Measurements from ENCODE around the gene SHISA5. TPM values are rescaled to one million over a fixed set of nuclear protein-coding genes. Genes with fewer than 3 reads are reported as not detected.
A peak's percentile ranks its signal among the peaks of the same experiment; 100 is the strongest.
"Not testable (repeated sequence)": the region's sequence is repeated elsewhere in the genome, so short reads cannot be mapped to it uniquely, and the experiment has no call there.

Gene SHISA5
- total RNA-seq (172 and 192 TPM in 2 replicates), polyA plus RNA-seq (369 TPM in 2 replicates)

- H3K79me2 ChIP-seq: peaks cover 13% of the 10 kb centered on the region
- H3K36me3 ChIP-seq (replicated peaks; ENCODE audit: insufficient read depth, low read depth): no peaks in the 10 kb centered on the region
- H4K20me1 ChIP-seq (ENCODE audit: insufficient read depth, poor library complexity, severe bottlenecking): no peaks in the 10 kb centered on the region
- H3K4me2 ChIP-seq: peak within 1 kb of the TSS; percentile 99
- no peaks in the 10 kb centered on the region for H3K9me2 ChIP-seq (replicated peaks; ENCODE audit: insufficient read depth)
- no peak for TF ChIP-seq EZH2phosphoT487 (IDR thresholded peaks at IDR 0.05; ENCODE audit: low read depth, severe bottlenecking, unreplicated experiment)
- TF ChIP-seq CTCF (IDR thresholded peaks at IDR 0.05; ENCODE audit: poor library complexity): no peak
- no peak for TF ChIP-seq EZH2 (IDR thresholded peaks at IDR 0.05; ENCODE audit: borderline replicate concordance)
- H2AFZ ChIP-seq: peak within 1 kb of the TSS; percentile 91
- H3K4me1 ChIP-seq (ENCODE audit: insufficient read depth): peaks cover 13% of the 10 kb centered on the region
- peak within 1 kb of the TSS; percentile 86 for H3K27ac ChIP-seq
- no peaks in the 10 kb centered on the region for H3K27me3 ChIP-seq
- H3K9me3 ChIP-seq (ENCODE audit: low read depth): no peaks in the 10 kb centered on the region
- DNase-seq (ENCODE audit: low spot score): peak; percentile 78
- H3K4me3 ChIP-seq: peak within 1 kb of the TSS; percentile 51
- WGBS (ENCODE audit: low lambda C conversion rate, missing lambda C conversion rate): 28% methylated on average over 22 of the region's 66 CpGs
Measured at GRCh38 chr3:48504051-48504946, at the start of gene SHISA5. TSS of gene SHISA5 (minus strand) at chr3:48504174. CDS start at chr3:48504094, 80 bp downstream.

GRCh38 chr3:48553361-48553760, 49.4 kb upstream of the SHISA5 start:
- H3K36me3 ChIP-seq (replicated peaks; ENCODE audit: insufficient read depth, low read depth): no peaks in the 10 kb centered on the region
- peaks cover 14% of the 10 kb centered on the region for H3K4me1 ChIP-seq (ENCODE audit: insufficient read depth)
- no peaks in the 10 kb centered on the region for H3K9me3 ChIP-seq (ENCODE audit: low read depth)
- 97% methylated on average over 5 of the region's 5 CpGs for WGBS (ENCODE audit: low lambda C conversion rate, missing lambda C conversion rate)
- H3K27me3 ChIP-seq: no peaks in the 10 kb centered on the region
- H4K20me1 ChIP-seq (ENCODE audit: insufficient read depth, poor library complexity, severe bottlenecking): no peaks in the 10 kb centered on the region
- no peak for DNase-seq (ENCODE audit: low spot score)
- no peaks in the 10 kb centered on the region for H3K9me2 ChIP-seq (replicated peaks; ENCODE audit: insufficient read depth)
- H2AFZ ChIP-seq: no peak overlapping the region
- H3K4me3 ChIP-seq: no peak overlapping the region
- no peak overlapping the region for H3K4me2 ChIP-seq
- H3K79me2 ChIP-seq: peaks cover 13% of the 10 kb centered on the region
- H3K27ac ChIP-seq: no peak overlapping the region
- TF ChIP-seq CTCF (IDR thresholded peaks at IDR 0.05; ENCODE audit: poor library complexity): no peak

GRCh38 chr3:48552111-48552951, 48.4 kb upstream of the SHISA5 start:
- no peaks in the 10 kb centered on the region for H3K9me3 ChIP-seq (ENCODE audit: low read depth)
- H3K36me3 ChIP-seq (replicated peaks; ENCODE audit: insufficient read depth, low read depth): no peaks in the 10 kb centered on the region
- H3K27me3 ChIP-seq: no peaks in the 10 kb centered on the region
- no peak overlapping the region for H3K4me3 ChIP-seq
- H4K20me1 ChIP-seq (ENCODE audit: insufficient read depth, poor library complexity, severe bottlenecking): no peaks in the 10 kb centered on the region
- peak overlapping the region; percentile 40 for H3K4me2 ChIP-seq
- peaks cover 13% of the 10 kb centered on the region for H3K79me2 ChIP-seq
- H2AFZ ChIP-seq: no peak overlapping the region
- H3K27ac ChIP-seq: peak overlapping the region; percentile 70
- TF ChIP-seq EZH2 (IDR thresholded peaks at IDR 0.05; ENCODE audit: borderline replicate concordance) (no peak), EZH2phosphoT487 (IDR thresholded peaks at IDR 0.05; ENCODE audit: low read depth, severe bottlenecking, unreplicated experiment) (no peak), CTCF (IDR thresholded peaks at IDR 0.05; ENCODE audit: poor library complexity) (no peak)
- WGBS (ENCODE audit: low lambda C conversion rate, missing lambda C conversion rate): 68% methylated on average over 14 of the region's 14 CpGs
- peaks cover 14% of the 10 kb centered on the region for H3K4me1 ChIP-seq (ENCODE audit: insufficient read depth)
- peak; percentile 58 for DNase-seq (ENCODE audit: low spot score)
- H3K9me2 ChIP-seq (replicated peaks; ENCODE audit: insufficient read depth): no peaks in the 10 kb centered on the region

- H3K9me2 ChIP-seq (replicated peaks; ENCODE audit: insufficient read depth); H4K20me1 ChIP-seq (ENCODE audit: insufficient read depth, poor library complexity, severe bottlenecking); DNase-seq (ENCODE audit: low spot score); H2AFZ ChIP-seq; H3K9me3 ChIP-seq (ENCODE audit: low read depth); H3K36me3 ChIP-seq (replicated peaks; ENCODE audit: insufficient read depth, low read depth); H3K4me2 ChIP-seq; H3K27me3 ChIP-seq; H3K4me3 ChIP-seq: not testable (repeated sequence)
- WGBS (ENCODE audit: low lambda C conversion rate, missing lambda C conversion rate): 98% methylated on average over 7 of the region's 7 CpGs
- Histone ChIP-seq H3K79me2 (peaks cover 13% of the 10 kb centered on the region), H3K27ac (peak overlapping the region; percentile 70), H3K4me1 (ENCODE audit: insufficient read depth) (peaks cover 14% of the 10 kb centered on the region)
Measured at GRCh38 chr3:48551651-48552050, 47.7 kb upstream of the SHISA5 start.
